PC-3 (cell line): ENCODE data around the gene REV1. TPM values are rescaled to one million over a fixed set of nuclear protein-coding genes. Genes with fewer than 3 reads are reported as not detected.

Source experiments
- ATAC-seq: fragments of 200-7000 bp; cut with Tn5 transposase; 2 replicates; pipeline ENCODE4 v1.9.1; 2020; ENCODE audit warnings: mild to moderate bottlenecking, moderate library complexity
- BruUV-seq: library from RNA; stranded (reverse); fragments of 400-500 nt; replicated peaks from 2 replicates; lab custom pipeline; 2021; lab: Mats Ljungman, UMichigan
- CTCF ChIA-PET: fragments of 300-600 bp; sonication (Branson Sonifier 250); formaldehyde crosslinking; loops from one replicate; lab custom pipeline; 2022; ENCODE audit warnings: antibody characterized with exemption; lab: Charles Lee
- POLR2A ChIA-PET: fragments of 300-600 bp; sonication (Branson Sonifier 250); formaldehyde crosslinking; loops from one replicate; lab custom pipeline; 2022; ENCODE audit warnings: antibody characterized with exemption; ENCODE audit not compliant: unreplicated experiment; lab: Charles Lee
- DNase-seq: peaks from one replicate; pipeline ENCODE4 v3.0.0-alpha.2; 2015
- H2AFZ ChIP-seq: fragments of 300-600 bp; sonication (generic); 2 replicates; pipeline ENCODE4 v1.6.0; 2016; ENCODE audit warnings: antibody characterized with exemption, low read length
- H3F3A ChIP-seq: fragments of 300-600 bp; sonication (generic); one replicate; pipeline ENCODE4 v1.6.0; 2017; ENCODE audit warnings: antibody characterized with exemption, low read length, control low read depth, mild to moderate bottlenecking; ENCODE audit not compliant: unreplicated experiment
- H3K27ac ChIP-seq: fragments of 300-600 bp; sonication (generic); 2 replicates; pipeline ENCODE4 v1.5.1; 2016; ENCODE audit warnings: mild to moderate bottlenecking, low read length
- H3K27me3 ChIP-seq: fragments of 300-600 bp; sonication (generic); 2 replicates; pipeline ENCODE4 v1.6.1; 2016; ENCODE audit warnings: low read length, mixed read lengths
- H3K36me3 ChIP-seq: fragments of 300-600 bp; sonication (generic); 2 replicates; pipeline ENCODE4 v1.6.1; 2016; ENCODE audit warnings: low read depth, mixed run types, low read length, mixed read lengths
- H3K4me1 ChIP-seq: fragments of 300-600 bp; sonication (generic); 2 replicates; pipeline ENCODE4 v1.5.1; 2016; ENCODE audit warnings: low read length; ENCODE audit not compliant: insufficient read depth
- H3K4me2 ChIP-seq: fragments of 300-600 bp; sonication (generic); 2 replicates; pipeline ENCODE4 v1.6.0; 2016; ENCODE audit warnings: low read length
- H3K4me3 ChIP-seq: fragments of 300-600 bp; sonication (generic); 2 replicates; pipeline ENCODE4 v1.5.1; 2016; ENCODE audit warnings: mild to moderate bottlenecking, low read length, mixed read lengths
- H3K79me2 ChIP-seq: fragments of 300-600 bp; sonication (generic); 2 replicates; pipeline ENCODE4 v1.6.1; 2017; ENCODE audit warnings: low read length, mixed read lengths
- H3K9ac ChIP-seq: fragments of 300-600 bp; sonication (generic); 2 replicates; pipeline ENCODE4 v1.6.0; 2016; ENCODE audit warnings: mild to moderate bottlenecking, low read length
- H3K9me2 ChIP-seq: fragments of 300-600 bp; sonication (generic); replicated peaks from 2 replicates; pipeline ENCODE4 v1.6.1; 2016; ENCODE audit warnings: mixed run types, low read length, mixed read lengths
- H3K9me3 ChIP-seq: fragments of 300-600 bp; sonication (generic); 2 replicates; pipeline ENCODE4 v1.6.1; 2016; ENCODE audit warnings: low read length, mixed read lengths
- H4K20me1 ChIP-seq: fragments of 300-600 bp; sonication (generic); 2 replicates; pipeline ENCODE4 v1.6.1; 2016; ENCODE audit warnings: low read length, mixed read lengths
- CTCF ChIP-seq: fragments of 300-600 bp; sonication (generic); conservative IDR thresholded peaks from 2 replicates; pipeline ENCODE4 v1.5.1; 2017; ENCODE audit warnings: antibody characterized with exemption, low read depth, mild to moderate bottlenecking, low read length
- EZH2 ChIP-seq: fragments of 300-600 bp; sonication (generic); IDR thresholded peaks from one replicate; pipeline ENCODE4 v1.6.1; 2017; ENCODE audit warnings: antibody characterized with exemption, mild to moderate bottlenecking, low read length; ENCODE audit not compliant: unreplicated experiment
- EZH2phosphoT487 ChIP-seq: fragments of 300-600 bp; sonication (generic); IDR thresholded peaks from 2 replicates; pipeline ENCODE4 v1.6.1; 2018; ENCODE audit warnings: mild to moderate bottlenecking, antibody characterized with exemption, low read length, borderline replicate concordance
- intact Hi-C: fragments of 100-400 bp; cut with micrococcal nuclease; formaldehyde crosslinking; loops from 2 replicates; pipeline ENCODE4 v1.9.0; 2023
- total RNA-seq: library from RNA; depleted of rRNA; stranded (reverse); fragments of >200 nt; gene quantifications from 2 replicates; pipeline ENCODE4 v1.2.3, GENCODE V29; 2014

The REV1 gene
- total RNA-seq, 1 experiment from 2014 or later, result 17.9 TPM

- H3K9ac ChIP-seq, result no peak overlapping the region
- H3K36me3 ChIP-seq, result peaks cover 17% of the 10 kb centered on the region
- ATAC-seq (no peak), DNase-seq (no peak)
- no peak overlapping the region for H3K4me2 ChIP-seq
- no peaks in the 10 kb centered on the region for H3K4me1 ChIP-seq
- no peak overlapping the region for H3K27ac ChIP-seq
- no peak overlapping the region for H2AFZ ChIP-seq
- no peaks in the 10 kb centered on the region for H3K9me2 ChIP-seq
- no peaks in the 10 kb centered on the region for H3K79me2 ChIP-seq
- no TSS peak for BruUV-seq
- no peak overlapping the region for H3K4me3 ChIP-seq
- H3K27me3 ChIP-seq, result no peaks in the 10 kb centered on the region
- intact Hi-C loops, result no loop called here
- TF ChIP-seq CTCF (no peak), EZH2phosphoT487 (no peak), EZH2 (no peak)
- ChIA-PET CTCF (no interaction called here), POLR2A (no interaction called here)
- no peaks in the 10 kb centered on the region for H3F3A ChIP-seq
- no peaks in the 10 kb centered on the region for H3K9me3 ChIP-seq
- H4K20me1 ChIP-seq, result no peaks in the 10 kb centered on the region
Observed at GRCh38 chr2:99436874-99437273, 52.9 kb downstream of the REV1 start.

GRCh38 chr2:99433340-99433739, 56.5 kb downstream of the REV1 start:
- Histone ChIP-seq H3K9ac (no peak overlapping the region), H4K20me1 (no peaks in the 10 kb centered on the region), H3K27me3 (no peaks in the 10 kb centered on the region), H3K4me1 (no peaks in the 10 kb centered on the region), H3K27ac (no peak overlapping the region), H3F3A (peaks cover 3% of the 10 kb centered on the region), H3K4me3 (no peak overlapping the region), H3K36me3 (peaks cover 28% of the 10 kb centered on the region), H3K79me2 (no peaks in the 10 kb centered on the region), H2AFZ (no peak overlapping the region), H3K4me2 (no peak overlapping the region), H3K9me2 (no peaks in the 10 kb centered on the region), H3K9me3 (no peaks in the 10 kb centered on the region)
- ChIA-PET POLR2A (no interaction called here), CTCF (no interaction called here)
- TF ChIP-seq EZH2, result no peak
- TF ChIP-seq EZH2phosphoT487, result no peak
- no peak for ATAC-seq
- BruUV-seq, result no TSS peak
- intact Hi-C loops, result no loop called here
- DNase-seq, result no peak

- no peak overlapping the region for H3K27ac ChIP-seq
- no peak overlapping the region for H3K9ac ChIP-seq
- H3K4me1 ChIP-seq, result no peaks in the 10 kb centered on the region
- H2AFZ ChIP-seq, result no peak overlapping the region
- H3K36me3 ChIP-seq, result peaks cover 24% of the 10 kb centered on the region
- H3K9me3 ChIP-seq, result no peaks in the 10 kb centered on the region
- intact Hi-C loops, result no loop called here
- TF ChIP-seq CTCF, result no peak
- TF ChIP-seq EZH2, result no peak
- no peak for TF ChIP-seq EZH2phosphoT487
- H3K4me3 ChIP-seq, result no peak overlapping the region
- H3K4me2 ChIP-seq, result no peak overlapping the region
- H3F3A ChIP-seq, result peaks cover 3% of the 10 kb centered on the region
- no TSS peak for BruUV-seq
- no peaks in the 10 kb centered on the region for H3K79me2 ChIP-seq
- DNase-seq (no peak), ATAC-seq (no peak)
- ChIA-PET CTCF (no interaction called here), POLR2A (no interaction called here)
- H3K9me2 ChIP-seq, result no peaks in the 10 kb centered on the region
- H3K27me3 ChIP-seq, result no peaks in the 10 kb centered on the region
- H4K20me1 ChIP-seq, result no peaks in the 10 kb centered on the region
Observed at GRCh38 chr2:99431587-99432275, 58.1 kb downstream of the REV1 start.
